HG02943 (cell line): ENCODE data around the gene ACAP2.
"Not testable (repeated sequence)": the region's sequence is repeated elsewhere in the genome, so short reads cannot be mapped to it uniquely, and the experiment has no call there.

ENCODE experiments used
- ATAC-seq: cut with Tn5 transposase; IDR thresholded peaks from one replicate; pipeline ENCODE4 v1.9.1; 2021; ENCODE audit warnings: mild to moderate bottlenecking, low read depth, moderate library complexity; ENCODE audit not compliant: unreplicated experiment

ACAP2 gene

DNA sequence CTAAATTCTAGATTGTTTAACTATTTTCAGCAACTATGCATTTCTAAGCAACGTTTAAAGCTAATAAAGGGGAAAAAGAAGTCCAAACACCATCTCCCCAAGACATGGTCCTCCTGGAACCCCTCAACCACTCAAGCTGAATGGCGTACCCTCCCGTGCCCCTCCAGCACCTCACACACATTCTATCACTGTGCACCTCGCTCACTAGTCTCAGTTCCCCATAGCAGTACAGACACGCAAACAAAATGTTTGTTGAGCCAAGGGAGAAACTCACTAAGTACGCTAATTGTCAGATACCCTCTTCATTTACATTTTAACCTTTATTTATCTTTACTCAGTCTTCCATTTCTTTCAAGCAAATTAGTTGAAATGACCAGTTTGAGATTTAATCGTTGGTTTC, 48.8 kb downstream of the ACAP2 start:
- no peak for ATAC-seq

DNA sequence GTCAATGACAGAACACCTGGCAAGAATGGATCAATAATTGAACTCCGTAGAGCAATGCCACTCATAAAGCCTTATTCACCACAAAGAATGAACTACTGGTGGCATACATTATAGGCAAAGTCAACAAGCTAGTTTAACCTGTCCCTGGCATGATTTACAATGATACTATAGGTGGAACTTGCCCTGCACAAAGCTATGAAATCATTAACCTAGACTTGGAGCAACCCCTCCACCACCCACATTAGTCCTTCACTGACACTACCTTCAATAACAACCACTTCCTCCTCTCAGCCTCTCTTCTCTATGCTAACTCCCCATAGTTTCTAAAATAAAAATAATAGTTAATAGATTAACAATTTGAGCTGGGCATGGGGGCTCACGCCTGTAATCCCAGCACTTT, 54.4 kb downstream of the ACAP2 start:
- no peak for ATAC-seq

DNA sequence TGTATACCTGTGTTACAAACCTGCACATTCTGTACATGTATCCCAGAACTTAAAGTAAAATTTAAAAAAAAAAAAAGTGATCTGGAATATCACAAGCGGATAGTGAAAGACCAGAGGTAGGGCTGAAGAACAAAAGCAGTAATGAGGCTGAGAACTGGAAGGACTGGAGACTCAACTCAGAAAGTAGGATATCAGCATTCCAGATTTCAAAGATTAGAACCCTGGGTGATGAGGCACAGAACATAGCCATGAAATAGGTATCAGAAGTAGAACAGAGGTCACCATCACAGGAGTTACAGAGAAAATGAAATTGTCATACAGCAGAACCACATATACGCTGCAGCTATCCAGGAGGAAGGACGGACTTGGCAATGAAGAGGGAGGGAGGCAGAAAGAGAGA, 56.1 kb downstream of the ACAP2 start:
- ATAC-seq, result no peak

DNA sequence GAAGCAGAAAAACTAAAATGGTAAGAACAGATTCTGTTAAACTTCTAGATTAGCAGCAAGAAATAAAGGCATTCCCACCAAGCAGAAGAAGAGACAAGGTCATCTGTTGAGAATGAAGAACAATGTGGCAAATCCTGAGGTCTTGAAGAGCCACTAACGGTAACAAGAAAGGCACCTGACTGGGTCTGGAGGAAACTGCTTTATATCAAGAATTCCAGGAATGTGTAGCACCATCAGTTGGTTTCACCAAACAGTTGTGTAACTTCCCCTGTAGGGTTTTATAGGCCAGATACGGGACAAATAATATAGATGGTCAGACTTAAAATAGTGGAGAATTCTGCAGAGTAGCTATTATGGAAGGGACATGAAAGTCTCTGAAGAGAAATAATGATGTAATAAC, 57.3 kb downstream of the ACAP2 start:
- ATAC-seq, result no peak

DNA sequence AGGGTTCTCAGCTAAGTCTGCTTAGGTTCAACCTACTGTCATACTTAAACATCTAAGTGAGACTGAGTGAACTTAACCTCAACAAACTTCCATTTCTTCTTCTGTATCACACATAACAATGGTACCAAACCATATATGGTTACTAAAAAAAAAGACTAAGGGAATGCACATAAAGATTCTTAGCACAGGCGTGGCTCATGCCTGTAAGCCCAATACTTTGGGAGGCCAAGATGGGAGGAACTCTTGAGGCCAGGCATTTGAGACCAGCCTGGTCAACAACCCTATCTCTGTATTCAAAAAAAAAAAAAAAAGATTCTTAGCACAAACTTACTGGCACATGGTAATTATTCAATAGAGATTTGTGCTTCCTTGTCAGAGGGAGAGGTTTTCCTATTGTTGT, 57.9 kb downstream of the ACAP2 start:
- no peak for ATAC-seq

DNA sequence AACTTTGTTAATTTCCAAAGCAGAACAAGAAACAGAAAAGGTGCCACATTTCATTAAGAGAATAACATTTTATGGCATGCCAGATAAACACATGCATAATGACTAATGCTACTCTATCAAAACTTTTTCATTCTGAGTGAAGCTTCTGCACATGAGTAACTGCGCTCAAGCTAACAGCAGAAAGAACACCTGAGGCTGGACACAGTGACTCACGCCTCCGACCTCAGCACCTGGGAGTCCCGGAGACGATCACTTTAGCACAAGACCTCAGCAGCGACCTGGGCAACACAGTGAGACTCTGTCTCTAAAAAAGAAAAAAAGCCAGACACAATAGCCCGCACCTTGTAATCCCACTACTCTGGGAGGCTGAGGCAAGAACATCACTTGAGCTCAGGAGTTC, 70.6 kb downstream of the ACAP2 start:
- no peak for ATAC-seq

DNA sequence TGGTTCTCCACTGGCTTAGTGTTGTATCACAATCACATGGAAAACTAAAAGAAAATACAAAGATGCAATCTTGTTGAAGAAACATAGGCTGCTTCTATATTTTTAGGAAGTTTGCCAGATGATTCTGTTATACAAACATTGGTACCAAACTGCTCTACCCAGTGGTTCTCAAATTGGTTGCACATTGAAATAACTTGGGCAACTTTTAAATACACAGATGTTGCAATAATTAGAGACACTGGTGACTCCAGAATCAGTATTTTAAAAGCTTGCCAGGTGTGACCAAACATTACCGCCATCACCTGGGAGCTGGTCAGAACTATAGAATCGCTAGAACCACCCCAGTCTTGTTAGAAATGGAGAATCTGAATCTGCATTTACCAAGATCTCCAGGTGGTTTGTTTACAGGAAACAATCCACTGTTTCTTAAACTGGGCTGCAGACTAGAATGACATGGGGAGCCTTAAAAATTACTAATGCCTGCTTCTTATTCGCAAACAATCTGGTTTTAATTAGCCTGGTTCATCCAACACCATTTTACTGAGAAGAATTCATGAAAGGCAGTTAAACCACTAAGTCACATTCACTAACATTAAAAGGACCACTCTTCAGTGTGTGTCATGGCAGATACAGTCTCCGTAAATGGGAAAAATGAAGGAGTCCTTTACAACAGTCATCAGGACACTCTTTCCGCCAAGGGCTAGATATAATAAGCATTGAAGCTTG, 76.5 kb downstream of the ACAP2 start:
- ATAC-seq, result no peak

DNA sequence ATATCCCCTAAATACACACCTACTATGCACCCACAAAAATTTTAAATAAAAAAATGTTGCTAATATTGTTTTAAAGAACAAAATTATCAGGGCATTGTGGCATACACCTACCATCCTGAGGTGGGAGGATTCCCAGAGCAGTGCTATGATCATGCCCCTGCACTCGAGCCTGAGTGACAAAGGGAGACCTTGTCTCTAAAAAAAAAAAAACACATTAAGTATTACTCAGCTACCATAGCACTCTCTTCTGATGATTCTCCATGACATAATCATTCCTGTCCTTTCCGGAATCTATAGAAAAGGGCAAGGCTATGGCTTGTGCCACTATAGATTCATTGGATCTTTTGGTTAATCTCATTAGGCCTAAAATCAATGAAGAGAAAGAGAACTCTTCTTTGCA, 77.4 kb downstream of the ACAP2 start:
- no peak for ATAC-seq

DNA sequence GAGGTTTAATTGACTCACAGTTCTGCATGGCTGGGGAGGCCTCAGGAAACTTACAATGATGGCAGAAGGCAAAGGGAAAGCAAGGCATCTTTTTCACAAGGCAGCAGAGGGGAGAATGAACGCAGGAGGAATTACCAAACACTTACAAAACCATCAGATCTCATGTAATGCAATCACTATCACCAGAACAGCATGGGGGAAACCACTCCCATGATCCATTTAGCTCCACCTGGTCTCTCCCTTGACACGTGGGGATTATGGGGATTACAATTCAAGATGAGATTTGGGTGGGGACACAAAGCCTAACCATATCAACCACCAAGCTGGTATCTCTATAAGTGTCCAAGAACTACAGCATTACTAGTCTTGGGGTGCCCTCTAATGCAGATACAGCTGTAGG, 85.0 kb downstream of the ACAP2 start:
- ATAC-seq, result not testable (repeated sequence)

DNA sequence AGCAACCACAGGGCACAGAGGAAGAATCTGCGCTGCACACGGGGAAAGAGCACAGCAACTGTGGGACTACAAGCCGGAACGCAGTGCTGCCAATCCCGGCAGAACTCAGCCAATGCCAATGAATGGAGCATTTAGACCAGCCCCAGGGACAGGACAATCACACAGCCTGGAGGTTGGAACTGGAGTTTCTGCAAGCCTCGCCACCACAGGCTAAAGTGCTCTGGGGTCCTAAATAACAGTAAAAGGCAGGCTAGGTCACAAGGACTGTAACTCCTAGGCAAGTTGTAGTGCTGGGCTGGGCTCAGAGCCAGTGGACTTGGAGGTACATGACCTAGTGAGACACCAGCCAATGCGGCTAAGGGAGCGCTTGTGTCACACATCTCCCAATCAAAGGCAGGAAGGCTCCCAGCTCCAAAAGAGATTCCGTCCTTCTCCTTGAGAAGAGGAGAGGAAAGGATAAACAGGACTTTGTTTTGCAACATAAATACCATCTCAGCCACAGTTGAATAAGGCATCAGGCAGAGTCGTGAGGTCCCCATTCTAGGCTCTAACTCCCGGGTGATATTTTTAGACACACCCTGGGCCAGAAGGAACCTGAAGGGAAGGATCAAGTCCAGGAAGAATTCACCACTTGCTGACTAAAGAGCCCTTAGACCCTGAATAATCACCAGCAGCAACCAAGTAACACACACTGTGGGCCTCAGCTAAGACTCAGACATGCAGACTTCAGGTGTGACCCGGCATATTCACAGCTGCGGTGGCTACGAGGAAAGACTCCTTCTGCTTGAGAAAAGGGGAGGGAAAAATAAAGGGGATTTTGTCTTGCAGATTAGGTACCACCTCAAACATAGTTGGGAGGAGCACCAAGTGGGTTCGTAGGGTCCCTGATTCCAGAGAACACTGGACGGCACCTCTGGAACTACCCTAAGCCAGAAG, 86.4 kb downstream of the ACAP2 start:
- ATAC-seq, result no peak

DNA sequence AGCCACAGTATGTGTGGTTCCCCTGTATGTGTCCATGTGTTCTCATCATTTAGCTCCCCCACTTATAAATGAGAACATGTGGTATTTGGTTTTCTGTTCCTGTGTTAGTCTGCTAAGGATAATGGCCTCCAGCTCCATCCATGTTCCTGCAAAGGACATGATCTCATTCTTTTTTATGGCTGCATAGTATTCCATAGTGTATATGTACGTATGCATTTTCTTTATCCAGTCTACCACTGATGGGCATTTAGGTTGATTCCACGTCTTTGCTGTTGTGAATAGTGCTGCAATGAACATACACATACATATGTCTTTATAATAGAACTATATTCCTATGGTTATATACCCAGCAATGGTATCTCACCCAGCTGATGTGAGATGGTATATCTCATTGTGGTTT, 88.8 kb downstream of the ACAP2 start:
- not testable (repeated sequence) for ATAC-seq

DNA sequence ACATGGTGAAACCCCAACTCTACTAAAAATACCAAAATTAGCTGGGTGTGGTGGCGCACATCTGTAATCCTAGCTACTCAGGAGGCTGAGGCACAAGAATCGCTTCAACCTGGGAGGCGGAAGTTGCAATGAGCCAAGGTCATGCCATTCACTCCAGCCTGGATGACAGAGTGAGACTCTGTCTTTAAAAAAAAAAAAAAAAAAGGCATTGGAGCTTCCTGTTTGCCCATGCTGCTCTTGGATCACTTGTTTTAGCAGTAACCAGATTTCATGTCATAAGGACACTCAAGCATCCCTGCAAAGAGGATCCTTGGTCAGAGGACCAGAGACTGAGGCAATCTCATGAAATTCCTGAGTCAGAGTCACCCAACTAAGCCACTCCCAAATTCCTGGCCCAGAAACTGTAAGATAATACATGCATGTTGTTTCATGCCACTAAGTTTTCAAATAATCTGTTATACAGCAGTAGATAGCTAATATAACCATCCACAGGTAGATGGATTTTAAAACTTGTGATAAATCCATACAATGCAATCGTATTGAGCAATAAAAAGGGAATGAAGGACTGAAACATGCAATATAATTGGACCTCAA, 89.8 kb downstream of the ACAP2 start:
- ATAC-seq, result no peak

DNA sequence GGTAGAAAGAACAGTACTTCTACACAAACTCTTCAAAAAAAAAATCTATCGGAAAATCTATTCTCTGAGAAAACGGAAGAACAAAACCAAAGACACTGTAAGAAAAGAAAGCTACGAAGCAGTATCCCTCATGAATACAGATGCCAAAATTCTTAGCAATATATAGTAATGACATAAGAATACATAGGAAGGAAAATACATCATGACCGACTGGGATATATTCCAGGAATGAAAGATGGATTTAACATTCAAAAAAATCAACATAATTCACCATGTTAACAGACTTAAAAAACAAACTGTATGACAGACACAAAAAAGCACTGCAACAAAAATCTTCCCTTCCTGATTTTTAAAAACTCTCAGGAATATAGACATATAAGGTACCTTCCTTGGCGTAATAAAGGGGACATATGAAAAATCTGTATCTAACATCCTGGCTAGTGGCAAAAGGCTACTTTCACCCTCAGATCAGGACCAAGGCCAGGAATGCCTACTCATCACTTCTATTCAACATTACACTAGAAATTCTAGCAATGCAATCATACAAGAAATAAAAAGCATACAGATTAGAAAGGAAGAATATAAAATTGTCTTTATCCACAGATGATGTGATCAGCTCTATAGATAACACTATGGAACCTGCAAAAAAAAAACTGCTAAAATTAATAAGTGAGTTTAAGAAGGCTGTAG, 94.2 kb downstream of the ACAP2 start:
- ATAC-seq, result no peak

DNA sequence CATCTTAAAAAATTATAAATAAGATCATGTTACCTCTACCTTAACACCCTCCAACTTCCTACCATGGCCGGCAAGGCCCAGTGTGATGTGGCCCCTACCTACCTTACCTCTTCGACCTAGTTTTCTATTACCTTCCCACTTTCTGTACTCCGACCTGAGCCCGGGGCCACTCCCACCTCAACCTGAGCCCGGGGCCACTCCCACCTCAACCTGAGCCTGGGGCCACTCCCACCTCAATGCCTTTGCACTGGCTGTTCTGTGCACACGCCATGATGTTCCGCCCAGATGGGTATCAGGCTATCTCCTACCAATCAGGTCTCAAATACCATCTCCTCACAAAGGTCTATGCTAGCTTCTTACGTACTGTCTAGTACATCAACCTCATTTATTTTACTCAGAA, 105.1 kb downstream of the ACAP2 start:
- no peak for ATAC-seq

DNA sequence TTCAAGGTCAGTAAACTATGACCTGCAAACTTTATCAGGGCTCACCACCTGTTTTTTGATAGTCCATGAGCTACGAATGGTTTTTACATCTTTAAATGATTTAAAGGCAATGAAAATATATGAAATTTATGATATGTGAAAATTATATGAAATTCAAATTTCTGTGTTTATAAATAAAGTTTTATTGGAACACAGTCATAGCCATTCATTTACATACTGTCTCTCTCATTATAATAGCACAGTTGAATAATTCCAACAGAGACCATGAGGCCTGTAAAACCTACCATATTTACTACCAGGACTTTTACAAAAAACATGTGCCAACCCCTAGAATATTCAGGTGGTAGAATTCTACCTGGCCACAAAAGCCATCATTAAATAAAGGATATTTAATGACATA, 107.9 kb downstream of the ACAP2 start:
- ATAC-seq, result no peak

DNA sequence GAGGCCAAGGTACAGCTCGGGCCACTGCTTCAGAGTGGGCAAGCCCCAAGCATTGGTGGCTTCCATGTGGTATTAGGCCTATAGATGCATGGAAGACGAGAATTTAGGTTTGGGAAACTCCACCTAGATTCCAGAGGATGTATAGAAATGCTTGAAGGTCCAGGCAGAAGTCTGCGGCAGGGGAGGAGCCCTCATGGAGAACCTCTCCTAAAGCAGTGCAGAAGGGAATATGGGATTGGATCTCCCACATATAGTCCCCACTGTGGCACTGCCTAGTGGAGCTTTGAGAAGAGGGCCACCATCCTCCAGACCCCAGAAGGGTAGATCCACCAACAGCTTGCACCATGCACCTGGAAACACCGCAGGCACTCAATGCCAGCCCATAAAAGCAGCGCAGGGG, 123.8 kb downstream of the ACAP2 start:
- no peak for ATAC-seq

DNA sequence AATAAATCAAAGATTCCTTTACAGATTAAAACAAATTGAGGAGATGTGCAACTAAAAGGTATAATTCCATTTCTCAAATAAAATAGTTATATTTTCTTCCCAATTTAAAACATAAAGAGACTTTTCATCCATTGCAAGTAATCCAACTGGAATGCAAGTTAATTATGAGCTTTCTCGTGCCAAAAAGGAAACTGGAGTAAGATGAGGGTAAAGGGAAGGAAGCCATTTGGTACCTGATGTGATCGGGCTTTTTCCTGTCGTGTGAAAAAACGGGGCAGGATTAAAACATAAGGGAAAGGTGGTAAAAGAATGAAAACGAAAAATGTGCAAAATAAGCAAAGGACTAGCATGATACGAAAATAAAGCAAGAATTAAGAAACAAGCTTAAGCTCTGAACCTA, 130.1 kb downstream of the ACAP2 start:
- ATAC-seq, result no peak

DNA sequence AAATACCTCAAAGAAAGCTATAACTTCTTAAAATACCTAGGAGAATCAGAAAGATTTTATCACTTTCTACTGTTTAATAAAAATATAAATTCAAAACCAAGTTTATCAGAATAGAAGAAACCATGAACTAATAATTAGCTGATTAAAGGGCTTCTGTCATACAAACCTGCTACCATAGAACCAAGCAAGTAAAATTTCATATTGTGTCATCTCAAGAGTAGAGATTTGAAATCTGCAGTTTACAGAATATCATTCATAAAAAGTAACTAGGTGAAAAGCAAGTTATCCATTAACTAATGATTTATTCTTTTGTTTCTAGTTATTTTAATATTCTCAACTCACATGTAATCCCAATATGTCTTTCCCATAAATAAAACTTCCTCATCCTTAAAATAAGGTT, 135.1 kb downstream of the ACAP2 start:
- ATAC-seq, result no peak

DNA sequence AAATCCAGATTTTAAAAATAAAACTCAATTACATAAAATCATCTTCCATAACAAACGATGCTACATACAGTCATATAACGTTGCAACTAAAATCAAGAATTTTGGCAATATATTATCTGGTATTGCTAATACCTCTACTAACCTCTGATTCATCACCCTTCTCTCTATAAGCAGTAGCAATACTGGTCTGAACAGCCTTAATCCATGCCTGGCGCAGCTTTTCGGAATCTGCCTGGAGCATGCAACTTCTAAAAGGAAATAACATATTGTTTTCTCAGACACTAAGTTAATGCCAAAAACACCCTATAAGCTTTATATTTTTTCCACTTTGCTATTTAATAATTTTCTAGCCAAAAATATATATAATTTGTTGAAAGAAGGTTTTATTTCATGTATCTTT, 136.5 kb downstream of the ACAP2 start:
- ATAC-seq, result no peak

DNA sequence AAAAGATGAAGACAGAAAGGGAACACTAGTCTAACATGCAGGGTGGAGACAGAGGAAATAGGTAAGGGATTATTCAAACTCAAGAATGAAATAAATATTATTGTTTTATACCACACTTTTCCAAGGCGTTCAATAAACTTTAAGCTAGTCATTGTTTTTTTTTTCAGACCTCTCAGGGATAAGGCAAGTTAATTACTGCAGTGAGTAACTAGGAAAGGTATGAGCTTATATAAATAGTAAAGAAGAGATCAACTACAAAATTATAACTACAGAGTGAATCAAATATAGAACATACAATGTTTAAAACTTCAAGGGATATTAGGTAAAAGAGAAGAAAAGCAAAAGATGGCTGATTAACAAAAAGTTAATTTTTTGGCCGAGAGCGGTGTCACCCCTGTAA, 140.4 kb downstream of the ACAP2 start:
- ATAC-seq, result no peak

DNA sequence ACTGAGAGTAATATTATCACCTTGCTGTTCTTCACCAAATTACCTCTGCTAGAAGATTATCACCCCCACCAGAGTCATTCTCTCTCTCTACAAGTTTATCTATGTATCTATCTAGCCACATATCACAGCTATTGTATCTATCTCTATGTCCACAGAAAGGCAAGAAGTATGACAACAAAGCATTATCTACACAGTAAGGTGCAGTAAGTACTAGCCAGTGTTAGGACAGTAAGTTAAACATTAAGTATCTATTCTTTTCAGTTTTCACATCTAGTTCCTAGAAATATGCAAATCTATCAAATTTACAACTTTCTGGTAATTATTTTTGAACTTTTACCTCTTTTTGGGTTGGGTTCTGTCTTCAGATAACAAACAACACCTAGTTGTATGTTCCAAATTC, 145.4 kb downstream of the ACAP2 start:
- no peak for ATAC-seq
